PC-9 (cell line): ENCODE measurements around the gene FCN2. TPM values are rescaled to one million over a fixed set of nuclear protein-coding genes. Genes with fewer than 3 reads are reported as not detected.

Source experiments
- BruUV-seq: library from RNA; stranded (reverse); fragments of 400-500 nt; replicated peaks from 2 replicates; lab custom pipeline; 2021; lab: Mats Ljungman, UMichigan
- CTCF ChIA-PET: fragments of 300-600 bp; sonication (Branson Sonifier 250); formaldehyde crosslinking; loops from one replicate; lab custom pipeline; 2022; ENCODE audit warnings: antibody characterized with exemption; lab: Charles Lee
- POLR2A ChIA-PET: fragments of 300-600 bp; sonication (Branson Sonifier 250); formaldehyde crosslinking; loops from one replicate; lab custom pipeline; 2022; ENCODE audit warnings: antibody characterized with exemption; ENCODE audit not compliant: unreplicated experiment; lab: Charles Lee
- DNase-seq, 2 experiments: peaks; one replicate each; pipeline versions ENCODE4 v3.0.0 to v3.0.0-alpha.2; 2015 to 2022; ENCODE audit warnings: mixed read lengths in 1 of 2
- H2AFZ ChIP-seq: fragments of 200-600 bp; sonication (generic); 2 replicates; pipeline ENCODE4 v1.8.1; 2017; ENCODE audit warnings: antibody characterized with exemption
- H3F3A ChIP-seq: fragments of 200-600 bp; sonication (generic); 2 replicates; pipeline ENCODE4 v1.8.1; 2017; ENCODE audit warnings: antibody characterized with exemption, mild to moderate bottlenecking, low read depth; ENCODE audit not compliant: insufficient read depth
- H3K27ac ChIP-seq: fragments of 200-600 bp; sonication (generic); 2 replicates; pipeline ENCODE4 v1.6.1; 2016; ENCODE audit warnings: mixed run types
- H3K27me3 ChIP-seq: fragments of 200-600 bp; sonication (generic); 2 replicates; pipeline ENCODE4 v1.6.1; 2016; ENCODE audit warnings: low read depth, mixed run types; ENCODE audit not compliant: insufficient read depth
- H3K36me3 ChIP-seq: fragments of 200-600 bp; sonication (generic); 2 replicates; pipeline ENCODE4 v1.6.1; 2016; ENCODE audit warnings: low read depth, mixed run types
- H3K4me1 ChIP-seq: fragments of 200-600 bp; sonication (generic); replicated peaks from 2 replicates; pipeline ENCODE4 v1.6.1; 2016; ENCODE audit warnings: mixed run types; ENCODE audit not compliant: insufficient read depth
- H3K4me2 ChIP-seq: fragments of 200-600 bp; sonication (generic); 2 replicates; pipeline ENCODE4 v1.6.1; 2017; ENCODE audit warnings: mixed run types
- H3K4me3 ChIP-seq: fragments of 200-600 bp; sonication (generic); 2 replicates; pipeline ENCODE4 v1.6.1; 2016; ENCODE audit warnings: mixed run types
- H3K79me2 ChIP-seq: fragments of 200-600 bp; sonication (generic); 2 replicates; pipeline ENCODE4 v1.6.1; 2017; ENCODE audit warnings: low read depth, mixed run types
- H3K9me2 ChIP-seq: fragments of 200-600 bp; sonication (generic); 2 replicates; pipeline ENCODE4 v1.8.1; 2017; ENCODE audit warnings: mild to moderate bottlenecking; ENCODE audit not compliant: insufficient read depth
- H3K9me3 ChIP-seq: fragments of 200-600 bp; sonication (generic); 2 replicates; pipeline ENCODE4 v1.8.1; 2016; ENCODE audit warnings: low read depth; ENCODE audit not compliant: insufficient read depth
- H4K20me1 ChIP-seq: fragments of 200-600 bp; sonication (generic); 2 replicates; pipeline ENCODE4 v1.8.1; 2017; ENCODE audit not compliant: insufficient read depth
- EZH2 ChIP-seq: fragments of 200-600 bp; sonication (generic); IDR thresholded peaks from 2 replicates; pipeline ENCODE4 v1.8.0; 2017; ENCODE audit warnings: antibody characterized with exemption, low read depth
- intact Hi-C: fragments of 100-400 bp; cut with micrococcal nuclease; formaldehyde crosslinking; loops from one replicate; pipeline ENCODE4 v1.10.0; 2022; ENCODE audit not compliant: unreplicated experiment
- total RNA-seq: library from RNA; stranded (reverse); gene quantifications from 2 replicates; pipeline ENCODE4 v1.2.3, GENCODE V29; 2021
- TF ChIP-seq, protein P1 (sequence below): fragments of 200-600 bp; sonication (generic); conservative IDR thresholded peaks from 2 replicates; pipeline ENCODE4 v1.6.1; 2017; ENCODE audit warnings: mixed run types, antibody characterized with exemption, mild to moderate bottlenecking, moderate library complexity

FCN2 gene
- total RNA-seq, 1 experiment from 2014 or later, result not detected

DNA sequence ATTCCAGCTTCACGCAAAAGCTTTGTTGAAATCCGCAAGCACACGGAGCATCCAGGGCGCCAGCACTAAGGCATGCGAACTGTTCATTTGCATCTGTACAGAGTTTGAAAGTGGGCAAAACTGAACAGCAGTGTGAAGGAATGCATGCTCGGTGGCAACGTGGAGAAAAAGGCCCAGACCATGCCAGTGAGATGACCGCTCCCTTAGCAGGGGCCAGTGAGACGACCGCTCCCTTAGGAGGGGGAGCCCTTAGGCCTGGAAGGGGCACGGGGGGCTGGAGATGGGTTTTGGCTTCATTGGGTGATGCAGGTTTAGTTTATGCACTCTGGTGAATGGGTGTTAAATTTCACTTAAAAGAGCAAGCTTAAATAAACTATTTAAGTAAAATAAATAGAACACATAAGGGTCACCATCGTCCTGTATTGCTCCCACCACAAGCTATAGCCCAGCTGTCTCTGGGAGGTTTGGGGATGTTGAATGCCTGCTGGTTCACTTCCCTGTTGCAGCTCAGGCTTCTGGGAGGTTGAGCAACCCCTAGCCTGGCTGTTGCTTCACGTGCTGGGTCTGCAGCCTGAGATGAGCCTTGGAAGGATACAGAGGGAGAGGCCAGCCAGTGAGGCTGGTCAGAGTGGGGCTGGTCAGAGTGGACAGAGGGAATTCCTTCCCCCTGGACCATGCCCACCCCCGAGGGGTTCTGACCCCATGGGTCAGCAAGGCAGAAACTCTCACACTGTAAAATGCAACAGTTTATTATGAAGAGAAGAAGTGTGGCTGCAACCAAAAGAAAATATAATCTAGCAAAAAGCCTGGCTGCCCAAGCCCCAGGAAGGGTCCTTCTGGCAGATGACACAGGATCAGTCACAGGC lies 41.7 kb downstream of the FCN2 start:
- H3K9me2 ChIP-seq, result no peaks in the 10 kb centered on the region
- no peaks in the 10 kb centered on the region for H3K9me3 ChIP-seq
- H3K79me2 ChIP-seq, result no peaks in the 10 kb centered on the region
- no peaks in the 10 kb centered on the region for H4K20me1 ChIP-seq
- H3F3A ChIP-seq, result no peaks in the 10 kb centered on the region
- no peak overlapping the region for H3K27ac ChIP-seq
- POLR2A ChIA-PET, result no interaction called here
- no peaks in the 10 kb centered on the region for H3K4me1 ChIP-seq
- TF ChIP-seq, protein P1, sequence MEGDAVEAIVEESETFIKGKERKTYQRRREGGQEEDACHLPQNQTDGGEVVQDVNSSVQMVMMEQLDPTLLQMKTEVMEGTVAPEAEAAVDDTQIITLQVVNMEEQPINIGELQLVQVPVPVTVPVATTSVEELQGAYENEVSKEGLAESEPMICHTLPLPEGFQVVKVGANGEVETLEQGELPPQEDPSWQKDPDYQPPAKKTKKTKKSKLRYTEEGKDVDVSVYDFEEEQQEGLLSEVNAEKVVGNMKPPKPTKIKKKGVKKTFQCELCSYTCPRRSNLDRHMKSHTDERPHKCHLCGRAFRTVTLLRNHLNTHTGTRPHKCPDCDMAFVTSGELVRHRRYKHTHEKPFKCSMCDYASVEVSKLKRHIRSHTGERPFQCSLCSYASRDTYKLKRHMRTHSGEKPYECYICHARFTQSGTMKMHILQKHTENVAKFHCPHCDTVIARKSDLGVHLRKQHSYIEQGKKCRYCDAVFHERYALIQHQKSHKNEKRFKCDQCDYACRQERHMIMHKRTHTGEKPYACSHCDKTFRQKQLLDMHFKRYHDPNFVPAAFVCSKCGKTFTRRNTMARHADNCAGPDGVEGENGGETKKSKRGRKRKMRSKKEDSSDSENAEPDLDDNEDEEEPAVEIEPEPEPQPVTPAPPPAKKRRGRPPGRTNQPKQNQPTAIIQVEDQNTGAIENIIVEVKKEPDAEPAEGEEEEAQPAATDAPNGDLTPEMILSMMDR, result no peak
- no peak for TF ChIP-seq EZH2
- H3K4me2 ChIP-seq, result no peak overlapping the region
- no peak overlapping the region for H3K4me3 ChIP-seq
- H3K27me3 ChIP-seq, result peaks cover 70% of the 10 kb centered on the region
- CTCF ChIA-PET, result no interaction called here
- intact Hi-C loops, result no loop called here
- no TSS peak for BruUV-seq
- no peaks in the 10 kb centered on the region for H3K36me3 ChIP-seq
- no peak for DNase-seq
- H2AFZ ChIP-seq, result no peak overlapping the region

DNA sequence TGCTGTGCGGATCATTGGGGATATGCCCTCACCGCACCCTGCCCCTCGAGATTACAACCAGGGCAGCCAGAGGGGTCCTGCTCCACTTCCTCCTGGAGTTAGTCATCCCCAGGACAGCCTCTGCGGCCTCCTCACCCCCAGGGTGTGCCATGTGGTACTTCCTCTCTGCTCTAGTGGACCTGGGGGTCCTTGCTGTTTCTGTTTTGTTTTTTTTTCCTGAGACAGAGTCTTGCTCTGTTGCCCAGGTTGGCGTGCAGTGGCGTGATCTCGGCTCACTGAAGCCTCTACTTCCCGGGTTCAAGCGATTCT lies 42.3 kb downstream of the FCN2 start:
- Histone ChIP-seq H3K27ac (no peak overlapping the region), H3K4me3 (no peak overlapping the region), H4K20me1 (no peaks in the 10 kb centered on the region), H3F3A (no peaks in the 10 kb centered on the region), H3K9me2 (no peaks in the 10 kb centered on the region), H3K36me3 (no peaks in the 10 kb centered on the region), H2AFZ (no peak overlapping the region), H3K4me2 (no peak overlapping the region), H3K27me3 (peaks cover 66% of the 10 kb centered on the region), H3K79me2 (no peaks in the 10 kb centered on the region), H3K4me1 (no peaks in the 10 kb centered on the region), H3K9me3 (0 out of 2 replicates have a peak, but pooled peaks cover 1% of the 10 kb centered on the region)
- DNase-seq, result no peak
- TF ChIP-seq, protein P1, result no peak
- TF ChIP-seq EZH2, result no peak
- BruUV-seq, result no TSS peak
- ChIA-PET CTCF (no interaction called here), POLR2A (no interaction called here)
- intact Hi-C loops, result no loop called here

DNA sequence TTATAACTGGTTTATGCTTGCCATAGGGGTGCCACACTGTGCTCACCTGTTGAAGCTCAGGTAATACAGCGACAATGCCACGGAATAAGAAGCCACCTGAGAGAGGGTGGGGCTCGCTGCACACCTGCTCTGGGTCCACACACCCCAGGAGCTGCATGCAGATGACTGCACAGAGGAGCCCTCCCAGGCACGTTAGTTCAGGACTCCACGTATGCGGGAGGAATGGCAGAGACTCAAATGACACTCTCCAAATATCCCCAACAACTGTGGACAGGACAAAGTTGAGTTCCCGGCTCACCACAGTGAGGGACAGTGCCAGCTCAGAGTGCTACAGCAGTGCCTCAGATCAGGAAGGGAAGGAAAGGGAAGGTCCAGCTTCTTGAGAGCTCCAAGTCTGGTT lies 42.9 kb downstream of the FCN2 start:
- Histone ChIP-seq H3K27ac (no peak overlapping the region), H3K4me3 (no peak overlapping the region), H3K36me3 (no peaks in the 10 kb centered on the region), H3K4me1 (no peaks in the 10 kb centered on the region), H3K4me2 (no peak overlapping the region), H3F3A (no peaks in the 10 kb centered on the region), H3K79me2 (no peaks in the 10 kb centered on the region), H3K9me3 (0 out of 2 replicates have a peak, but pooled peaks cover 2% of the 10 kb centered on the region), H2AFZ (no peak overlapping the region), H3K27me3 (peaks cover 66% of the 10 kb centered on the region), H3K9me2 (no peaks in the 10 kb centered on the region), H4K20me1 (no peaks in the 10 kb centered on the region)
- intact Hi-C loops, result no loop called here
- no peak for DNase-seq
- TF ChIP-seq, protein P1, result no peak
- no peak for TF ChIP-seq EZH2
- POLR2A ChIA-PET, result no interaction called here
- BruUV-seq, result no TSS peak
- CTCF ChIA-PET, result no interaction called here
